ENCODE measurements around the gene SPRED3.
"Not testable (repeated sequence)": the region's sequence is repeated elsewhere in the genome, so short reads cannot be mapped to it uniquely, and the experiment has no call there.

The SPRED3 gene

GRCh38 chr19:38409631-38410133 is 21.2 kb downstream of the SPRED3 start:
- no peak overlapping the region for H3K4me2 ChIP-seq (ENCODE audit: low read depth, low read length, poor library complexity, severe bottlenecking)
- H3K4me3 ChIP-seq (ENCODE audit: low read length, poor library complexity, severe bottlenecking), result no peak overlapping the region

GRCh38 chr19:38410407-38410806 is 21.9 kb downstream of the SPRED3 start:
- not testable (repeated sequence) for H3K9me2 ChIP-seq (replicated peaks; ENCODE audit: low read depth, low read length); H3K9ac ChIP-seq (ENCODE audit: low read depth, low read length, poor library complexity, severe bottlenecking); H3K36me3 ChIP-seq (ENCODE audit: insufficient read depth, low read length); H3K4me3 ChIP-seq (ENCODE audit: low read length, poor library complexity, severe bottlenecking); H3K4me2 ChIP-seq (ENCODE audit: low read depth, low read length, poor library complexity, severe bottlenecking); H3K79me2 ChIP-seq (ENCODE audit: insufficient read depth, low read length); H3K27me3 ChIP-seq (ENCODE audit: insufficient read depth, low read length, poor library complexity, severe bottlenecking); H2AFZ ChIP-seq (ENCODE audit: low read length); H3K4me1 ChIP-seq (ENCODE audit: insufficient read depth, low read length, poor library complexity, severe bottlenecking); H3K9me3 ChIP-seq (ENCODE audit: insufficient read depth, low read depth, low read length); H4K20me1 ChIP-seq (ENCODE audit: insufficient read depth, low read length, poor library complexity, severe bottlenecking); H3F3A ChIP-seq (ENCODE audit: low read depth)

More at GRCh38 chr19:38409631-38410133, 21.2 kb downstream of the SPRED3 start:
- Histone ChIP-seq H3K27me3 (ENCODE audit: insufficient read depth, low read length, poor library complexity, severe bottlenecking) (no peaks in the 10 kb centered on the region), H3K79me2 (ENCODE audit: insufficient read depth, low read length) (no peaks in the 10 kb centered on the region), H3K9me3 (ENCODE audit: insufficient read depth, low read depth, low read length) (no peaks in the 10 kb centered on the region), H3K9me2 (replicated peaks; ENCODE audit: low read depth, low read length) (no peaks in the 10 kb centered on the region), H3F3A (ENCODE audit: low read depth) (no peaks in the 10 kb centered on the region), H3K9ac (ENCODE audit: low read depth, low read length, poor library complexity, severe bottlenecking) (no peak overlapping the region), H3K36me3 (ENCODE audit: insufficient read depth, low read length) (no peaks in the 10 kb centered on the region), H3K4me1 (ENCODE audit: insufficient read depth, low read length, poor library complexity, severe bottlenecking) (no peaks in the 10 kb centered on the region), H4K20me1 (ENCODE audit: insufficient read depth, low read length, poor library complexity, severe bottlenecking) (no peaks in the 10 kb centered on the region), H2AFZ (ENCODE audit: low read length) (no peak overlapping the region)
- TF ChIP-seq EZH2phosphoT487 (IDR thresholded peaks at IDR 0.05; ENCODE audit: borderline replicate concordance) (no peak), CTCF (conservative IDR thresholded peaks at IDR 0.05; ENCODE audit: low read length) (no peak)

- Histone ChIP-seq H3K36me3 (ENCODE audit: insufficient read depth, low read length) (no peaks in the 10 kb centered on the region), H3K4me1 (ENCODE audit: insufficient read depth, low read length, poor library complexity, severe bottlenecking) (no peaks in the 10 kb centered on the region), H3F3A (ENCODE audit: low read depth) (no peaks in the 10 kb centered on the region), H3K9me3 (ENCODE audit: insufficient read depth, low read depth, low read length) (no peaks in the 10 kb centered on the region), H3K27me3 (ENCODE audit: insufficient read depth, low read length, poor library complexity, severe bottlenecking) (no peaks in the 10 kb centered on the region), H3K4me2 (ENCODE audit: low read depth, low read length, poor library complexity, severe bottlenecking) (no peak overlapping the region), H3K79me2 (ENCODE audit: insufficient read depth, low read length) (no peaks in the 10 kb centered on the region), H2AFZ (ENCODE audit: low read length) (no peak overlapping the region), H3K9me2 (replicated peaks; ENCODE audit: low read depth, low read length) (no peaks in the 10 kb centered on the region), H3K9ac (ENCODE audit: low read depth, low read length, poor library complexity, severe bottlenecking) (no peak overlapping the region), H4K20me1 (ENCODE audit: insufficient read depth, low read length, poor library complexity, severe bottlenecking) (no peaks in the 10 kb centered on the region), H3K4me3 (ENCODE audit: low read length, poor library complexity, severe bottlenecking) (no peak overlapping the region)
- TF ChIP-seq CTCF (conservative IDR thresholded peaks at IDR 0.05; ENCODE audit: low read length) (no peak), EZH2phosphoT487 (IDR thresholded peaks at IDR 0.05; ENCODE audit: borderline replicate concordance) (no peak)
These were observed 22.7 kb downstream of the SPRED3 start for GRCh38 chr19:38411041-38411712.

- not testable (repeated sequence) for H2AFZ ChIP-seq (ENCODE audit: low read length); H3K4me2 ChIP-seq (ENCODE audit: low read depth, low read length, poor library complexity, severe bottlenecking); H4K20me1 ChIP-seq (ENCODE audit: insufficient read depth, low read length, poor library complexity, severe bottlenecking); H3K27me3 ChIP-seq (ENCODE audit: insufficient read depth, low read length, poor library complexity, severe bottlenecking); H3K4me3 ChIP-seq (ENCODE audit: low read length, poor library complexity, severe bottlenecking); H3K4me1 ChIP-seq (ENCODE audit: insufficient read depth, low read length, poor library complexity, severe bottlenecking); H3F3A ChIP-seq (ENCODE audit: low read depth); H3K9ac ChIP-seq (ENCODE audit: low read depth, low read length, poor library complexity, severe bottlenecking); H3K36me3 ChIP-seq (ENCODE audit: insufficient read depth, low read length); H3K9me2 ChIP-seq (replicated peaks; ENCODE audit: low read depth, low read length); H3K9me3 ChIP-seq (ENCODE audit: insufficient read depth, low read depth, low read length); H3K79me2 ChIP-seq (ENCODE audit: insufficient read depth, low read length)
These were observed 23.4 kb downstream of the SPRED3 start for GRCh38 chr19:38411898-38412297.
